Fibroblast of skin of abdomen (primary cell): Measurements from ENCODE around the gene ASS1.
"Not testable (repeated sequence)": the region's sequence is repeated elsewhere in the genome, so short reads cannot be mapped to it uniquely, and the experiment has no call there.

Source experiments
- DNase-seq: peaks from one replicate; pipeline ENCODE4 v3.0.0-alpha.2; 2013

Gene ASS1

GRCh38 chr9:130419521-130420035 lies 25.2 kb upstream of the ASS1 start:
- DNase-seq = no peak

DNA sequence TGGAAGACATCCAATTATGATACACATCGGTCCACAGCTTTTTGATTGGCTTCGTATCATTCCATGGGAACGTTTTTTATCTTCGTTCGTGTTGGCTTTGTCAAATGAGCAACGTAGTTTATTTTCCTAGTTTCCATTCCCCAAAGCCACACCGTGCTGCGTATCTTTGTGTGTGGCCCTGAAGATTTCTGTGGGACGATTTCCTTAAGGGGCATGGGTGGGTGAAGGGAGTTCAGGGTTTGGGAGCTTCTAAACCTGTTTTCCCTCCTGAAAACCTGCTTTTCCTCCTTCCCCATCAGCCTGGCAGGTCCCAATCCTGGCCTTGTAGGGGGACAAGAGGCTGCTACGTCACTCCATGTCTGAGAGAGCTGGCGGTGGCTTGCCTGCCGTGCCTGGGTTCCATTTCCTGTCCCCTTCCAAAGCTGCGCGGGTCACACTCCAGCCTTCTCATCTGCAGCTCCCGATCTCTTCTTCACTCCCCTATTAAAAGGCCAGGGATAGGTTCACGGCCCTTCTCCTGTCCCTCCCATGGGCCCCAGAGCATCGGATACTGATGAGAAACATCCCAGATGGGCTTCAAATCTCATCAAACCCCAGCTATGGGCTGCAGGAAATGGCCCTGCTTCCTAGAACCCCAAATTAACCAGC lies 23.5 kb upstream of the ASS1 start:
- DNase-seq = no peak

GRCh38 chr9:130421802-130422276 lies 22.9 kb upstream of the ASS1 start:
- peak; percentile 79 for DNase-seq

DNA sequence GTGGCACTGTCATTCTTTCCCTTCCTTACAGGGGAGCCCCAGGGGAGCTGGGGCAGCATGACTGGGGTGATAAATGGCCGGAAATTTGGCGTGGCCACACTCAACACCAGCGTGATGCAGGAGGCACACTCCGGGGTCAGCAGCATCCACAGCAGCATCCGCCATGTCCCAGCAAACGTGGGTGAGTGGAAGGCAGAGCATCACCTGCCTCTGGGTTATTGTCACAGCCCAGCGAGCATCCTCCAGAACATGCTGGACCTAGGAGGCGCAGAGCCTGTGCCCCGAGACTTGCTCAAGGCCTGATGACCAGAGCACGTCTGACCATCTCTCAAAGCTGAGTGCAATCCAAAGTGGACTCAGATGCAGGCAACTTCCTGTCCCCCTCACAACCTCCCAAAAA lies 22.2 kb upstream of the ASS1 start:
- DNase-seq = no peak

DNA sequence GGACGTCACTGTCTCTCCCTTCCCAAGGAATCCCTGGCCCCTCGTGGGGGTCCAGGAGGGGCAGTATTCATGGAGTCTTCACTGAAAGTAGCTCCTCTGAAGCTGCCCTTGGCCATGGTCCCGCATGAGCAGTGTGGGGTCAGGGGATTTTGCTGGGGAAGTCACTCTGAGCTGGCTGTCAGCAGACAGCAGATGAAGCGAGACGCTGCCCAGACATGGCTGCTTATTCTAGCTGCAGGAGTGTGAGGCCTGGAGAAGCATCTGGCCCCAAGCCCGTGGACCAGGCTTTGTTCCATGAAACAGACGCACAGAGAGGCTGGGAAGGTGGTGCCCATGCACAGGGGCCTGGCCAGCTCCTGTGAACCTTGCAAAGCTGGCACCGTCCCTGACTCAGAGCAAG lies 21.5 kb upstream of the ASS1 start:
- no peak for DNase-seq

DNA sequence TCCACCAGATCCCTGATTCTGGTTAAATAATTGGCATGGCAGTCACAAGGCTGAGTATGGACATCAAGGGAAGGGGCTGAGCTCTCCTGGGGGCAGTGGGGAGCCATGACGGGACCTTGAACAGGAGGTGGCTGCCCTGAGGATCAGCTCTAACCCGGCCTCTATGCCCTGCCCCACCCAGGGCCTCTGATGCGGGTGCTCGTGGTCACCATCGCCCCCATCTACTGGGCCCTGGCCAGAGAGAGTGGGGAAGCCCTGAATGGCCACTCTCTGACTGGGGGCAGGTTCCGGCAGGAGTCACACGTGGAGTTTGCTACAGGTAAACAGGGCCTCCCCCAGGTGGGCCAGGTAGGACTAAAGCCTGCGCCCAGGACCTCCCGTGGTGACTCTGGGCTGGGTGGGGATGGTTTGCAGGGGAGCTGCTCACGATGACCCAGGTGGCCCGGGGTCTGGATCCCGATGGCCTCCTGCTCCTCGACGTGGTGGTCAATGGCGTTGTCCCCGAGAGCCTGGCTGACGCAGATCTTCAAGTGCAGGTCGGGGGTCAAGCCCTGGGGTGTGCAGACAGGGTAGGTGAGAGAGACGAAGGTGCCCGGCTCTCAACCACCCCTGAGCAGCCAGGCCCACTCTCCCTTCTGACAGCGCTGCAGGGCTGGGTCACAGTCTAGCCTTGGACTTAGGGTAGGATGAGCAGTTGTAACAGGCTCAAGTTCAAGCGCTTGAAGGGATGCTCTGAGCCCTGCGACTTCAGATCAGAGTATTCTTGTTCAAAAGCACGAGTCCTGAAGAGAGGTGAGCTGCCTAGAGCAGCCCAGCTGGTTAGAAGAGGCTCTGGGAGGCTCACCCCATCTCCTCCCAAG lies 19.9 kb upstream of the ASS1 start:
- DNase-seq = no peak

DNA sequence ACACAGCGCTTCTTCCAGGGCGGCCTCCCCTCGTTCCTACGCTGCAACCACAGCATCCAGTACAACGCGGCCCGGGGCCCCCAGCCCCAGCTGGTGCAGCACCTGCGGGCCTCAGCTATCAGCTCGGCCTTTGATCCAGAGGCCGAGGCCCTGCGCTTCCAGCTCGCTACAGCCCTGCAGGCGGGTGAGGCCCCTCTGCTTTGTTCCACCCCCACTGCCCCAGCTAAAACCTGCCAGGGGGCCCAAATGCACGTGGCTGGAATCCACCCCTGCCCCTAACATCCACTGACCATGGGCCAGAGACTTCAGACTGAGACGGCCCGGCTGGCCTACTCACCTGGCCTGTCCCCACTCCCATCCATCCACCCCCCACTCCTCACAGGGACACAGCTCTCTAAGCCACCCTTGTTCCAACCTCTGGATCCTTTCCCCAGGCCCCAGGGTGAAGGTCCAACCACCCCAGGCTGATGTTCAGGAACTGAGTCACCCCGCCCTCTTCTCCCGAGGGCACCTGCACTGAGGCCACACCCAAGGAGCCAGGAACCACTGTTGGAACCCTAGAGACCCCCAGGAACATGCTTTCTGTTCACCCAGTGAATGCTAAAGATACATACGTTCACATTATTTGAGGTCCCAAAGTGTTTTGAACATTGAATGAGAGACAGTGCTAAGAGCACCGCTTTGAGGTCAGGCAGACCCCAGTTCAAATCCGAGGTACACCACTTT lies 18.9 kb upstream of the ASS1 start:
- DNase-seq = no peak

GRCh38 chr9:130426467-130426773 lies 18.3 kb upstream of the ASS1 start:
- no peak for DNase-seq

DNA sequence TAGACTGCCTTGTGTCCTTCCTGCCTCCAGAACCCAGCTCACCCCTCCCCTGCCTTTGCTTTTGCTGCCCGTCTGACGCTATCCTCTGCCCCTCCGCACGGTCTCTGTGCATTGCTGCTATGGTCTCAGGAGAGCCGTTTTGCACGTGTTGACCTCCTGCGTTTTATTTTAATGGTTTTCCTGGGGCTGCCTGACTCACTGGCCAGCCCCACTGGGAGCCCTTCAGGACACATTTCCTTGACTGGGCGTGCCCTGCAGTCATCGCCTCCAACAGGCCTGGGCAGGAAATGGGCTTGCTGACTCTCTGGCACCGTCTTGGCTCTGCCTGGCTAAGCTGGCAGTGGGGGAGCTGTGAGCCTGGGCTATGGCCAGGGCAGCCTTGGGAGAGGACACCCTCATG lies 17.9 kb upstream of the ASS1 start:
- peak; percentile 63 for DNase-seq

DNA sequence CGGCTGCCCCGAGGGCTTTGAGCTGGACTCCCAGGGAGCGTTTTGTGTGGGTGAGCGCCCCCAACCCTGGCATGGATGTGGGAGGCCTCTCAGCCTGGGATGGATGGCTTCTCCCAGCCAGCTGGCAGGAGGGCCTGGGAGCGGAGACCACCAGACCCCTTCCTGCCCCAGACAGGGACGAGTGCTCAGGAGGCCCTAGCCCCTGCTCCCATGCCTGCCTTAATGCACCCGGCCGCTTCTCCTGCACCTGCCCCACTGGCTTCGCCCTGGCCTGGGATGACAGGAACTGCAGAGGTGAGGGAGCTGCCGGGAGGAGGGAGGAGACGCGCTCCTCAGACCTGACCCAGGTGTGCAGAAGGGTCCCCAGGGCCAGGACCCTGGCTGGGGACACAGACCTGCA lies 17.4 kb upstream of the ASS1 start:
- DNase-seq = no peak

GRCh38 chr9:130428086-130428665 lies 16.6 kb upstream of the ASS1 start:
- DNase-seq = no peak

DNA sequence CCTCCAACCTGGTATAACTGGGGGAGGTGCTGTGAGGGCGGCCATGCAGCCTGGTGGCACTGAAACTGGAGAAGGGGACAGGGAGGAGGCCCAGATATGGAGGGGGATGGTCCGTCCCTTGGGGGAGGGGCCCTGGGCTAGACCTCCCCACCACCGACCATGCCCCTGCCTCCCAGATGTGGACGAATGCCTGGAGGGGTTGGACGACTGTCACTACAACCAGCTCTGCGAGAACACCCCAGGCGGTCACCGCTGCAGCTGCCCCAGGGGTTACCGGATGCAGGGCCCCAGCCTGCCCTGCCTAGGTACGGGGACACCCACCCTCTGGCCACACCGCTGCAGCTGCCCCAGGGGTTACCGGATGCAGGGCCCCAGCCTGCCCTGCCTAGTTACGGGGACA lies 15.4 kb upstream of the ASS1 start:
- no peak for DNase-seq

GRCh38 chr9:130429831-130430230 lies 14.9 kb upstream of the ASS1 start:
- no peak for DNase-seq

- DNase-seq = no peak
Observed at GRCh38 chr9:130430232-130430631, 14.5 kb upstream of the ASS1 start.

DNA sequence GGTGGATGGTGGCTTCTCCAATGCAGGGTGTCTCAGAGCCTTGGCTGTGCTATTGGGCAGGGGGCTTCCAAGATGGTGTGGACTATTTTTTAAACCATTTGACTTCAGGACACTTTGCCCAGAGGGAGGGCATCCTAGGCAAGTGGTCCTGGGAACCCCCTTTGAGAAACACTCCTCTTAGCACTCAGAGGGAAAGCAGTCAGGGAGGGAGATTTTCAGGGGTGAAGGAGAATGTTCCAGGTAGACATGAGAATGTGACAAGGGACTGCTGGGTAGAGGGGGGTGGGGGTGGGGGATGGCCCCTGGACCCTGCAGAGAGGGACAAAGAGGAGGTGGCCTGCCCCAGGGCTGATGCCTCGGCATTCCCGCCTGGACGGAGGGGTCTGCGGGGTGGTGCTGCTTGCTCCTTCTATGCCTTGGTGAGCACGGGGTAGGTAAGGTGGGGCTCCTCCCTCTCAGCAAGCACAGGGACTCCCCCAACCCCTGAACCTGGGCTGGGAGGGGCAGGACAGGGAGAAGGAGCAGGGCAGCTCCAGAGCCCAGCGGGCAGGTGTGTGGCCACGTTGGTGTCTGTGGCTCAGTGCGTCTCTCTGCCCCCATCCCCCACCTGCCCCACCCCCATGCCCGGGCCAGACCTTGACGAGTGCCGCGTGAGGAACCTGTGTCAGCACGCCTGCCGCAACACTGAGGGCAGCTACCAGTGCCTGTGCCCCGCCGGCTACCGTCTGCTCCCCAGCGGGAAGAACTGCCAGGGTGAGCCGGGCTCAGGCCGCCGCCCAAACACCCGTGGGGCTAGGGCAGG lies 13.8 kb upstream of the ASS1 start:
- DNase-seq = no peak

DNA sequence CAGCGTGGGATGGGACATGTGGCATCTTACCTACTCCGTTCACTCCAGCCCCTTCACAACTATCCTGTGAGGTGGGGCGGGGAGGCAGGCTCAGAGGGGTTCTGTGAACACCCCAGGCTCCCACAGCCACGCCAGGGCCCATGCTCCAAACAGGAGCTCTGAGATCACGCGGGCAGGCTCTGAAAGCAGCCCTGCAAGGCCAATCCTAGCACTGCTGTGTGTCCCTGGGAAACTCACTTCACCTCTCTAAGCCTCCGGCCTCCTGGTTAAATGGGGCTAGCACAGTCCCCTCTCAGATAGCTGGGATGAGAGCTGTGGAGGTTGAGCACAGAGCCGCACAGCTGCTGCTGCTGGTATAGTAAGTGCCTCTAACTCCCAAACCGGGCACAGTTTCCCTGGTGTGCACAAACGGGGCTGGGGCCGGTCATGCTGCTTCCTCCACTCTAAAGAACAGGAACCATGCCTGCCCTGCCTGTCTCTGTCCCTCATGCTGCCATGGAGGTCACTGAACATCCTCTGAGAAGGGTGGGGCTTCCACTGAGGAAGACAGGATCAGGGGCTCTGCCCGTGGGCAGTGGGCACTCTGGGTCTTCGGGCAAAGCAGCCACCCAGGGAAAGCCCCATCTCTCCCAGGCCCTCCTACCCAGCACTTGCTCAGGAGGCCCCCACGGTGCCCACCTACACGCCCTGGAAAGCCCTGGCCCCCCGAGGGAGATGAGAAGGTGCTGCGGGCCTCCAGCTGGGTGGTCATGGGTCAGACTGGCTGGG lies 13.0 kb upstream of the ASS1 start:
- no peak for DNase-seq

DNA sequence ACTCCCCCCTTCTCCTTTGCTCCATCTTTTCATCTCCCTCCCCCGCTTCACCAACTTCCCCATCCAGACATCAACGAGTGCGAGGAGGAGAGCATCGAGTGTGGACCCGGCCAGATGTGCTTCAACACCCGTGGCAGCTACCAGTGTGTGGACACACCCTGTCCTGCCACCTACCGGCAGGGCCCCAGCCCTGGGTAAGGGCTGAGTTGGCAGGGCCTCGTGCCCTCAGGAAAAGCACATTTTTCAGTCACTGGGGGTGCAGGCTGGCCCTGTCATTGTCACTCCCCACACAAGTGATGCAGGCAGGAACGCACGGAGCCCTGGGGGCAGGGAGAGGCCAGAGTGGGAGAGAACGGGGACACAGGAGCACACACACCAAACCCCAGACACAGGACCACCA lies 12.4 kb upstream of the ASS1 start:
- DNase-seq = no peak

GRCh38 chr9:130432796-130433167 lies 12.0 kb upstream of the ASS1 start:
- DNase-seq = no peak

GRCh38 chr9:130433168-130433946 lies 11.4 kb upstream of the ASS1 start:
- DNase-seq = peak; percentile 48

GRCh38 chr9:130433947-130434262 lies 10.9 kb upstream of the ASS1 start:
- DNase-seq = no peak

- DNase-seq = not testable (repeated sequence)
Observed at GRCh38 chr9:130434656-130435055, 10.1 kb upstream of the ASS1 start.
